ENCODE results near the gene ZNF516.

Gene ZNF516

DNA sequence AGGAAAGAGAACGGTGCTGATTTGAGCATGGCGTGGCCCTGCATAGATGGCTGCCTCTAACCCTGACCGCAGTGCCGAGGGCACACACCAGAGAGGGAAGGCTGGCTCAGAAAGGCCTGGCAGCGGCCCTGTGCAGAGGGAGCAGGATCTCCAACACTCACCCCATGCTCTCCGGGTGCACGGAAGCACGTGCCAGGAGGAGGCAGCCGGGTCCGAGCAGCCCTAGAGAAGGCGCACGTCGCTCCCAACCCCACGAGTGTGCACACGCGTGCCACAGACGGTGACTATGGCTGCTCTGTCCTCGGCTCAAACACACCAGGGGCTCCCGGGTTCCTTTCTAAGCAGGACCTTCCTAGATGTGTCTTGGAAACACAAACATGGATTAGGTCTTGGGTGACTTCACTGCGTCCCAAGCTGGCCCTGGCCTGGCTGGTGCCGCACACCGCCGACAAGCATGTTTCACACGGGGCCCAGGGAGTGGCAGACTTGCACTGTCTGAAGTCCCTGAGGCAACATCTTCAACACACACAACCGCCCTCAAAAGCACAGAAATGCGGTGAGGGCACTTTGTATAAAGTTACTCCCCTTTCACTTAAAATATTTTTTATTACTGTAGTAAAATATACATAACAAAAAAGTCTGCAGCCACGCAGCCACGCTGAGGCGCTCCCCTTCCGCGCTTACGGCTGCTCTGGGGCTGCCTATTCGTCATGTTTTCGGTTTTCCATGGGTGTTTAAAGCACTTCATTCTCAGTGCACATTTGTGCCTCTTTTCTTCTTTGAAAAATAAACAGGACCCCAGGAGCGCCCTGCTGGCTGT, 110.0 kb downstream of the ZNF516 start:
- Histone ChIP-seq H3K4me3 (ENCODE audit: low read depth, low read length, poor library complexity, severe bottlenecking) (no peak overlapping the region), H3K9me2 (ENCODE audit: low read depth, low read length) (no peaks in the 10 kb centered on the region)

GRCh38 chr18:76384114-76384790, 110.8 kb downstream of the ZNF516 start:
- Histone ChIP-seq H3K4me3 (ENCODE audit: low read depth, low read length, poor library complexity, severe bottlenecking) (no peak overlapping the region), H2AFZ (ENCODE audit: low read length) (no peak overlapping the region), H3K9ac (ENCODE audit: low read length) (no peak overlapping the region), H3F3A (ENCODE audit: insufficient read depth, low read length) (no peaks in the 10 kb centered on the region), H3K9me2 (ENCODE audit: low read depth, low read length) (no peaks in the 10 kb centered on the region), H3K4me2 (ENCODE audit: low read length) (no peak overlapping the region), H3K9me3 (ENCODE audit: low read length) (no peaks in the 10 kb centered on the region), H3K27me3 (ENCODE audit: insufficient read depth, low read length) (no peaks in the 10 kb centered on the region), H3K79me2 (ENCODE audit: insufficient read depth, low read length) (no peaks in the 10 kb centered on the region), H3K36me3 (ENCODE audit: insufficient read depth, low read length) (peaks cover 9% of the 10 kb centered on the region; the same call in 1 of the 2 replicates), H4K20me1 (ENCODE audit: insufficient read depth, low read length) (no peaks in the 10 kb centered on the region), H3K4me1 (ENCODE audit: insufficient read depth, low read length, severe bottlenecking) (no peaks in the 10 kb centered on the region), H3K27ac (ENCODE audit: low read depth, low read length, poor library complexity, severe bottlenecking) (no peak overlapping the region)
- TF ChIP-seq EZH2 (IDR thresholded peaks at IDR 0.05; ENCODE audit: borderline replicate concordance, low read length): no peak
- TF ChIP-seq, protein P1, sequence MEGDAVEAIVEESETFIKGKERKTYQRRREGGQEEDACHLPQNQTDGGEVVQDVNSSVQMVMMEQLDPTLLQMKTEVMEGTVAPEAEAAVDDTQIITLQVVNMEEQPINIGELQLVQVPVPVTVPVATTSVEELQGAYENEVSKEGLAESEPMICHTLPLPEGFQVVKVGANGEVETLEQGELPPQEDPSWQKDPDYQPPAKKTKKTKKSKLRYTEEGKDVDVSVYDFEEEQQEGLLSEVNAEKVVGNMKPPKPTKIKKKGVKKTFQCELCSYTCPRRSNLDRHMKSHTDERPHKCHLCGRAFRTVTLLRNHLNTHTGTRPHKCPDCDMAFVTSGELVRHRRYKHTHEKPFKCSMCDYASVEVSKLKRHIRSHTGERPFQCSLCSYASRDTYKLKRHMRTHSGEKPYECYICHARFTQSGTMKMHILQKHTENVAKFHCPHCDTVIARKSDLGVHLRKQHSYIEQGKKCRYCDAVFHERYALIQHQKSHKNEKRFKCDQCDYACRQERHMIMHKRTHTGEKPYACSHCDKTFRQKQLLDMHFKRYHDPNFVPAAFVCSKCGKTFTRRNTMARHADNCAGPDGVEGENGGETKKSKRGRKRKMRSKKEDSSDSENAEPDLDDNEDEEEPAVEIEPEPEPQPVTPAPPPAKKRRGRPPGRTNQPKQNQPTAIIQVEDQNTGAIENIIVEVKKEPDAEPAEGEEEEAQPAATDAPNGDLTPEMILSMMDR (IDR thresholded peaks at IDR 0.05; ENCODE audit: low read length): no peak

More for the DNA sequence above, 110.0 kb downstream of the ZNF516 start:
- no peak for TF ChIP-seq EZH2 (IDR thresholded peaks at IDR 0.05; ENCODE audit: borderline replicate concordance, low read length)
- TF ChIP-seq, protein P1 (IDR thresholded peaks at IDR 0.05; ENCODE audit: low read length): no peak
- Histone ChIP-seq H3K79me2 (ENCODE audit: insufficient read depth, low read length) (no peaks in the 10 kb centered on the region), H4K20me1 (ENCODE audit: insufficient read depth, low read length) (no peaks in the 10 kb centered on the region), H3K27me3 (ENCODE audit: insufficient read depth, low read length) (no peaks in the 10 kb centered on the region), H3K9me3 (ENCODE audit: low read length) (no peaks in the 10 kb centered on the region), H3K36me3 (ENCODE audit: insufficient read depth, low read length) (peaks cover 3% of the 10 kb centered on the region; the same call in 1 of the 2 replicates), H3K4me2 (ENCODE audit: low read length) (no peak overlapping the region), H2AFZ (ENCODE audit: low read length) (no peak overlapping the region), H3F3A (ENCODE audit: insufficient read depth, low read length) (no peaks in the 10 kb centered on the region), H3K9ac (ENCODE audit: low read length) (no peak overlapping the region), H3K27ac (ENCODE audit: low read depth, low read length, poor library complexity, severe bottlenecking) (no peak overlapping the region), H3K4me1 (ENCODE audit: insufficient read depth, low read length, severe bottlenecking) (no peaks in the 10 kb centered on the region)

DNA sequence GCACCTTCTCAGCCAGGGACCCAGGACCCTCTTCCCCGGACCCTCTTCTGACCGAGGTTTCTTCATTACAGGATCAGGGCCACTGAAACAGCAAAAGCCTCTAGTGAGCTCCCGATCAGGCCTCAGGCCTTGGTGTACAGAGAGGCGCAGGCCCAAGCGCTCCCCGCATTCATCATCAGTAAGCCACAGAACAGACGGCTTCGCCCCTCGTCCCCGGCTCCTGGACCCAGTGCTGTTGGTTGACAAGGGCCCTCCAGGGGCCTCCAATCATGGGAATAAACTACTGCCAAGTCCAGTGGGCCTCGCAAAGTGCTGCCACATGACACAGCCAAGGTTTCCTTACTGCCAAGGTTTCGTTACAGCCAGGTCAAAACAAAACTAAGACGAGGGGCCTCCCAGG, 111.4 kb downstream of the ZNF516 start:
- Histone ChIP-seq H3K4me1 (ENCODE audit: insufficient read depth, low read length, severe bottlenecking) (no peaks in the 10 kb centered on the region), H2AFZ (ENCODE audit: low read length) (no peak overlapping the region), H3K4me2 (ENCODE audit: low read length) (no peak overlapping the region), H4K20me1 (ENCODE audit: insufficient read depth, low read length) (no peaks in the 10 kb centered on the region), H3K27ac (ENCODE audit: low read depth, low read length, poor library complexity, severe bottlenecking) (no peak overlapping the region), H3K9me2 (ENCODE audit: low read depth, low read length) (no peaks in the 10 kb centered on the region), H3K4me3 (ENCODE audit: low read depth, low read length, poor library complexity, severe bottlenecking) (no peak overlapping the region), H3K27me3 (ENCODE audit: insufficient read depth, low read length) (no peaks in the 10 kb centered on the region), H3K9me3 (ENCODE audit: low read length) (no peaks in the 10 kb centered on the region), H3K36me3 (ENCODE audit: insufficient read depth, low read length) (peaks cover 9% of the 10 kb centered on the region; the same call in 1 of the 2 replicates), H3F3A (ENCODE audit: insufficient read depth, low read length) (no peaks in the 10 kb centered on the region), H3K9ac (ENCODE audit: low read length) (no peak overlapping the region), H3K79me2 (ENCODE audit: insufficient read depth, low read length) (no peaks in the 10 kb centered on the region)
- no peak for TF ChIP-seq EZH2 (IDR thresholded peaks at IDR 0.05; ENCODE audit: borderline replicate concordance, low read length)

Measured in OCI-LY1 (cell line).